ENCODE results near the gene LCP2.

The LCP2 gene

GRCh38 chr5:170220191-170220590, 77.4 kb downstream of the LCP2 start:
- no peak for TF ChIP-seq CTCF (IDR thresholded peaks at IDR 0.05; ENCODE audit: low read depth, low read length)
- no peaks in the 10 kb centered on the region for H3K36me3 ChIP-seq
- H3K9me3 ChIP-seq, result no peaks in the 10 kb centered on the region
- no peak overlapping the region for H3K4me3 ChIP-seq (ENCODE audit: low read depth, low read length)
- no peaks in the 10 kb centered on the region for H3K4me1 ChIP-seq
- H3K27me3 ChIP-seq, result peaks cover 6% of the 10 kb centered on the region
- no peak for DNase-seq

GRCh38 chr5:170219615-170220014, 78.0 kb downstream of the LCP2 start:
- Histone ChIP-seq H3K36me3 (no peaks in the 10 kb centered on the region), H3K4me3 (ENCODE audit: low read depth, low read length) (no peak overlapping the region), H3K27me3 (peaks cover 6% of the 10 kb centered on the region), H3K4me1 (no peaks in the 10 kb centered on the region), H3K9me3 (no peaks in the 10 kb centered on the region)
- no peak for DNase-seq
- TF ChIP-seq CTCF (IDR thresholded peaks at IDR 0.05; ENCODE audit: low read depth, low read length), result no peak

GRCh38 chr5:170218726-170219125, 78.9 kb downstream of the LCP2 start:
- Histone ChIP-seq H3K27me3 (peaks cover 6% of the 10 kb centered on the region), H3K4me1 (no peaks in the 10 kb centered on the region), H3K9me3 (no peaks in the 10 kb centered on the region), H3K4me3 (ENCODE audit: low read depth, low read length) (no peak overlapping the region), H3K36me3 (no peaks in the 10 kb centered on the region)
- no peak for DNase-seq
- no peak for TF ChIP-seq CTCF (IDR thresholded peaks at IDR 0.05; ENCODE audit: low read depth, low read length)

GRCh38 chr5:170217831-170218230, 79.7 kb downstream of the LCP2 start:
- Histone ChIP-seq H3K36me3 (no peaks in the 10 kb centered on the region), H3K4me1 (no peaks in the 10 kb centered on the region), H3K9me3 (no peaks in the 10 kb centered on the region), H3K27me3 (peaks cover 6% of the 10 kb centered on the region), H3K4me3 (ENCODE audit: low read depth, low read length) (no peak overlapping the region)
- TF ChIP-seq CTCF (IDR thresholded peaks at IDR 0.05; ENCODE audit: low read depth, low read length), result no peak
- no peak for DNase-seq

- peak; percentile 28 for DNase-seq
- peak; percentile 66 for TF ChIP-seq CTCF (IDR thresholded peaks at IDR 0.05; ENCODE audit: low read depth, low read length)
- H3K27me3 ChIP-seq, result peaks cover 6% of the 10 kb centered on the region
- H3K4me3 ChIP-seq (ENCODE audit: low read depth, low read length), result no peak overlapping the region
- H3K9me3 ChIP-seq, result no peaks in the 10 kb centered on the region
- no peaks in the 10 kb centered on the region for H3K4me1 ChIP-seq
- H3K36me3 ChIP-seq, result no peaks in the 10 kb centered on the region
Observed at GRCh38 chr5:170216257-170216864, 81.2 kb downstream of the LCP2 start.

GRCh38 chr5:170211575-170212334, 85.8 kb downstream of the LCP2 start:
- Histone ChIP-seq H3K4me3 (ENCODE audit: low read depth, low read length) (no peak overlapping the region), H3K4me1 (no peaks in the 10 kb centered on the region), H3K27me3 (peaks cover 14% of the 10 kb centered on the region), H3K9me3 (no peaks in the 10 kb centered on the region), H3K36me3 (no peaks in the 10 kb centered on the region)
- DNase-seq, result no peak
- no peak for TF ChIP-seq CTCF (IDR thresholded peaks at IDR 0.05; ENCODE audit: low read depth, low read length)
